ENCODE data around the gene RGL3. TPM values are rescaled to one million over a fixed set of nuclear protein-coding genes. Genes with fewer than 3 reads are reported as not detected.
"Not testable (repeated sequence)": the region's sequence is repeated elsewhere in the genome, so short reads cannot be mapped to it uniquely, and the experiment has no call there.

The RGL3 gene
- total RNA-seq, 2 experiments from 2014 or later, result not detected

DNA sequence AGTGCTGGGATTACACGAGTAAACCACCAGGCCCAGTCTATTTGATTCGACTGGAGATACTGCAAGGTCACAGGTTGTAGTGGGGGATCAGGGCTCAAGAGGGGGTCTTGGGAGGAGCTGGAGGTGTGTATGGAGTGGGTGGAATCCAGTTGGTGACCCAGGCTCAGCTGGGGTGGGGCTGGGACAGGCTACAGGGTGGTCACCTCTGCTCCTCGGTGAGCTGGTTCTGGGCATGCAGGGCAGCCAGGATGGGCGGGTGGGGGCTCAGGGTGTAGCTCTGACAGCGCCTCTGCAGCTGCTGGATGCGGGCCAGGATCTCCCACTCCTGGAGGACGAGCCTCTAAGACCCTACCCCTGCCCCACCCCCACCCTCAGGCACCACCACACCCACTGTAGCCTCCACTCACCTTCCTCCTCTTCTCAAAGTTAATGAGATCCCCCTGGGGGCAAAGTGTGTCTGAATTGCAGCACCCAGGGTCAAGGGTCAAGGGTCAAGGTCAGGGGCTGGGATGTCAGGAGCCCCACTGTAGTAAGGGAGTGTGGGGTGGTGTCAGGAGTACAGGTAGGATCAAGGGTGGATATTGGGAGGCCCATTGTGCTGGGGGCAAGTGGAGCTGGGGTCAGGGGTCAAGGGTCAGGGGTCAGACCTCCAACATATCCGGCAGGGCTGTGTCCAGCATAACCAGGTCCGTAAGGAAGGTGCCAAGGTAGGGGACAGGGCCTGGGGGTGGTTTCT lies 17.1 kb downstream of the RGL3 start:
- CTCF ChIA-PET, result interaction anchor here (0.8 kb wide), 1 partner anchor 158 kb away, joined by 3 read pairs; no protein-coding TSS in a partner anchor
- POLR2A ChIA-PET, result no interaction called here

DNA sequence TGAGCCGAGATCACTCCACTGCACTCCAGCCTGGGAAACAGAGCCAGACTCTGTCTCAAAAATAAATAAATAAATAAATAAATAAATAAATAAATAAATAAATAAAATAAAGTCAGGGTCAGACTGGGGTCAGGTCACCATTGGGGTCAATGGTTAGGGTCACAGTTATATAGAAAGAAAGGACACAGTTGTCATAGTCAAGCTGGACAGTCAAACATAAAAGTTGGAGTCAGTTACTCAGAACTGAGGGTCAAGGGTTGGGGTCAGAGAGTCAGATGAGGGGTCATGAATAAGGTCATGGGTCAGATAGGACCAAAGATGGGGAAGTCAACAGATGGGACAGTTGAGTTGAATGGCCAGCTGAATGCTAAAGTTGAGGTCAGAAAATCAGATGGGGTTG lies 18.3 kb downstream of the RGL3 start:
- CTCF ChIA-PET, result no interaction called here
- POLR2A ChIA-PET, result interaction anchor here (0.7 kb wide), 1 partner anchor 203 kb away, joined by 7 read pairs; no protein-coding TSS in a partner anchor

DNA sequence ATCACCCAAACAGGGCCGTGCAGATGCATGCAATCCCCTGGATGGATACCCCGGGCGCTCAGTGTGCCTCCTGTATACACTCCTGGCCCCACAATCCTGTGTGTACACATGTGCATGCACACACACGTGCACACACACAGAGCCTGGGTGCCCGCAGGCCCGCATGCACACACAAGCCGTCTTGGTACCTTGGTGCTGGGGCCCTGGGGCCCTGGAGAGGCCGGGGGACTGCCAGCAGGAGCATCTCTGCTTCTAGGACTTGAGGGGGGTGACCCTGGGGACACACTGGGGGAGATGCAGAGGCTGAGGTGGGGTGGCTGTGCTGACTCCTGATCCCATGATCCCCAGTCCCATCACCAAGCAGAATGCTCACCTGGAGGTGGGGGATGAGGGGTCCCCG lies 19.4 kb downstream of the RGL3 start:
- POLR2A ChIA-PET, result no interaction called here

DNA sequence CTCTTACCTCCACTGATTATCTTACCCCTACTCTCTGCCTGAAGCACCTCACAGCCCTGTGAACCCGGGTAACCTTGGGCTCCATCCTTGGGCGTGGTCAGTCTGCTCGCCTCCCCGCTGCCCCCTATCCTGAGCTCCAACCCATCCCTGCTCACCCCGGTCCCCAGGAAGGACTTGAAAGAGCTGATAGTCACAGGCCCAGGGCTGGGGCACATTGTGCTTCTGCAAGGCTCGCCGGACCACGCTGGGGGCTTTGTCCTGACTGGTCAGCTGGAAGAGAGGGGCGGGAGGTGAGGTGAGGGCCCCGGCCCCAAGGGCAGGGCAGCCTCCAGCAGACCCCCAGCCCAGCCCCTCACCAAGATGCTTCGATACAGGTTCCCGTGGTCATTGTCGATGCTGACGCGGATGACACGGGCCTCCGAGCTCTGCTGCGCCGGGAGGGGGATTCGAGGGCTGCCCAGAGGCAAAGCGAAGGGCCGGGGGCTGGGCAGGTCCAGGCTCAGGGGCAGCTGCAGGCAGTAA lies 22.0 kb downstream of the RGL3 start:
- POLR2A ChIA-PET, result no interaction called here
- CTCF ChIA-PET, result interaction anchor here (1.1 kb wide), 1 partner anchor 13 kb away, joined by 4 read pairs; the partner anchor contains the start of gene EPOR

More for the DNA sequence above, 19.4 kb downstream of the RGL3 start:
- CTCF ChIA-PET, result no interaction called here

DNA sequence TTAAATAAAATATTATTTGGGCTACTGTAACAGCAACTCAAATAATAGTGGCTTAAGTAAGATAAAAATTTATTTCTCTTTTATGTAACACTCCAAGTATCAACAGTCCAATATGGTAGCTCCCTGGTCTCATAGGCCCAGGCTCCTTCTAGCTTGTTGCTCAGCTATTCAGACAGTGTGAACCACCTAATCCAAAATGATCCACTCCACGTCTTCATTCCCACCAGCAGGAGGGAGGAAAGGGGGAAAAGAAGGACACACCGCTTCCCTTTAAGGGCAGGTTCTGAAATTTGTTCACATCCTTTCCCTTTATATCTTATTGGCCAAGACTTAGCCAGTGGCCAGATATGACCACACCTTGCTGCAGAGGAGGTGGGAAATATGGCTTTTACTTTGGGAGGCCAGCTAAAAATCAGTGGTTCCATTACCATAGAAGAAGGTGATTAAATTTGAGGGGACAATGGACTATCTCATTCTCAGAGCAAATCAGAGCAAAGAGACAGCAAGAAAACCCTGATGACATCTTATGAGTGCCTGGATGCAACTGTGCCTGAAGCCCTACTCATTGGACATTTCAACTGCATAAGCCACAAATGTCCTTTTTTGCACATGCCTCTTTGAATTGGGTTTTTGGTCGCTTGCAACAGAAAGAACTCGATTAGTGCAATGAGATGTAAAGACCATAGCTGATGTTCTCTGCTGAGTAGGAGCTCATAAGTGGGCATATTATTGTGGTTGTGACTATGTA lies 28.0 kb downstream of the RGL3 start:
- CTCF ChIA-PET, result interaction anchor here (0.6 to 1.1 kb wide), 3 partner anchors 10 to 24 kb away, joined by 3 to 6 read pairs (median 3); no protein-coding TSS in a partner anchor
- POLR2A ChIA-PET, result interaction anchor here (0.5 kb wide), 1 partner anchor 53 kb away, joined by 3 read pairs; no protein-coding TSS in a partner anchor

DNA sequence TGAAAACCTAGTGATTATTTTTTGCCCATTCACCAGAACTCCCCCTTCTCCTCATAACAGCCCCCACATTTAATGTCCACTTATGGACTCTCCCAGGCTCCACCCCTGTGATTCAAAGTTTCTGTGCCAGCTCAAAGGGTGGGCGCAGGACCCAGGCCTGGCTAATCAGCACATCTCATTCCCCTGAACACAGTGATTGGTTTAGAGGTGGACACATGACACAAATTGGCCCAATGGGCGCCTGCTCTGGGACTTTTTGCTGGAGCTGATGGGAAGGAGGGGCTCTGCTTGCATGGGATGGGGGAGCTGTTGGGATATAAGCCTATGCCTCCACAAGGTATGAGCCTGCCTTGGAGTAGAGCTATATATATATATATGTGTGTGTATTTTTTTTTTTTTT lies 28.8 kb downstream of the RGL3 start:
- ChIA-PET POLR2A (interaction anchor here (0.5 to 0.6 kb wide), 2 partner anchors 53 to 376 kb away, joined by 3 read pairs; no protein-coding TSS in a partner anchor), CTCF (interaction anchor here (1.1 kb wide), 2 partner anchors 9 to 28 kb away, joined by 3 read pairs; partner anchors contain the start of gene RGL3)

DNA sequence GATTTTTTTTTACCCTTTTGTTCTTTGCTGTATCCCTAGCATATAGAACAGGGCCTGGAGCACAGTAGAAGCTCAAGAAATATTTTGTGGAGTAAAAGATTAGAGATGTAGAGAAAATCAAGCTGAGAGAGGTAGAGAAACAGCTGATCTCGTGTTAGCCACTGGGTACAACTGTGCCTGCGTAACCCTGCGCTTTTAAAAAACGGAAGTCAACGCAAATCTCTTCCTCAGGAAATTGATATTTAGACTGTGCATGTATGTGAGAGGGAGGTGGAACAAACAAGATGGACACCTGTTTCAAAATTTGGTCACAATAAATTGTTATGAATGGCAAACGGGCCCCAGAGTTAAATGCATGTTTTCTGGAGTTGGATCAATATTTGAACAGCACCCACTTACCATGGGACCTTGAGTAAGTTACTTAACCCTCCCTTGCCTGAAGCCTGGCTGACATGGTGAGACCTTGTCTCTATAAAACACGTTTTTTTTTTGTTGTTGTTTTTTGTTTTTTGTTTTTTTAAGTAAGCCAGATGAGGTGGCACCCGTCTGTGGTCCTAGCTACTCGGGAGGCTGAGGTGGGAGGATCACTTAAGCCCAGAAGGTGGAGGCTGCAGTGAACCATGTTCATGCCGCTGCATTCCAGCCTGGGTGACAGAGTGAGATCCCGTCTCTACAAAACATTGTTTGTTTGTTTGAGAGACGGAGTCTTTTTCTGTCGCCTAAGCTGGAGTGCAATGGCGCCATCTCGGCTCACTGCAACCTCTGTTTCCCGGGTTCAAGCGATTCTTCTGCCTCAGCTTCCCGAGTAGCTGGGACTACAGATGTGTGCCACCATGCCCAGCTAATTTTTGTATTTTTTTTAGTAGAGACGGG lies 31.7 kb downstream of the RGL3 start:
- CTCF ChIA-PET, result interaction anchor here (0.5 to 1.2 kb wide), 3 partner anchors 48 to 777 kb away, joined by 3 read pairs; partner anchors contain the start of genes ODAD3 and PRKCSH
- POLR2A ChIA-PET, result interaction anchor here (0.7 kb wide), 1 partner anchor 1253 kb away, joined by 5 read pairs; no protein-coding TSS in a partner anchor

DNA sequence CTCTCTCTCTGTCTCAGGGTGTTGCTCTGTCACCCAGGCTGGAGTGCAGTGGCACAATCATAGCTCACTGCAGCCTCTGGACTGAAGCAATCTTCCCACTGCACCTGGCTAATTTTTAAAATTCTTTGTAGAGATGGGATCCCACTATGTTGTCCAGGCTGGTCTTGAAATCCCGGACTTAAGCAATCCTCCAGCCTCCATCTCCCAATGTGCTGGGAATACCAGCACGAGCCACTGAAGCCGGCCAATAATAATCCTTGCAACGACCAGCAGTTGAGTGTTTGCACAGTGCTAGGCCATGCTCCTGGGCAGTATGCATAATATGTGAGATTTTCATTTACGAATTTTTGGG lies 34.4 kb downstream of the RGL3 start:
- POLR2A ChIA-PET, result no interaction called here
- CTCF ChIA-PET, result interaction anchor here (0.7 to 3.1 kb wide), 2 partner anchors 10 to 86 kb away, joined by 4 to 11 read pairs; partner anchors contain the start of gene SWSAP1

DNA sequence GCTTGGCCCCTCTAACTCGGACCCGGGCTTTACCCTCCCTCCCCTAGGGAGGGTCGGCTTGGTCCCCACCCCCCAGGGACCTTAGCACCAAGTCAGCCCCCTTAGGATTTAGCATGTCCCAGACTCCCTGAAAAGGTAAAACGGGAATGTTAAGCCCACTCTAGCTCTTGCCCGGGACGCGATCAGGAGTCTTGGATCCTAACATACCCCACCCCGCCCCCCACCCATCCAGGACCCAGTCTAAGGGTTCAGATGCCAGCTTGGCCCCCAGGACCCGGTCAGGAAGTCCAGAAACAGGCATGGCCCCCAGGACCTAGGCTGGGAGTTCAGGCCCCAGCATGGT lies 35.4 kb downstream of the RGL3 start:
- POLR2A ChIA-PET, result interaction anchor here (0.5 to 1.1 kb wide), 2 partner anchors 9 to 125 kb away, joined by 3 to 5 read pairs; partner anchors contain the start of gene SWSAP1

DNA sequence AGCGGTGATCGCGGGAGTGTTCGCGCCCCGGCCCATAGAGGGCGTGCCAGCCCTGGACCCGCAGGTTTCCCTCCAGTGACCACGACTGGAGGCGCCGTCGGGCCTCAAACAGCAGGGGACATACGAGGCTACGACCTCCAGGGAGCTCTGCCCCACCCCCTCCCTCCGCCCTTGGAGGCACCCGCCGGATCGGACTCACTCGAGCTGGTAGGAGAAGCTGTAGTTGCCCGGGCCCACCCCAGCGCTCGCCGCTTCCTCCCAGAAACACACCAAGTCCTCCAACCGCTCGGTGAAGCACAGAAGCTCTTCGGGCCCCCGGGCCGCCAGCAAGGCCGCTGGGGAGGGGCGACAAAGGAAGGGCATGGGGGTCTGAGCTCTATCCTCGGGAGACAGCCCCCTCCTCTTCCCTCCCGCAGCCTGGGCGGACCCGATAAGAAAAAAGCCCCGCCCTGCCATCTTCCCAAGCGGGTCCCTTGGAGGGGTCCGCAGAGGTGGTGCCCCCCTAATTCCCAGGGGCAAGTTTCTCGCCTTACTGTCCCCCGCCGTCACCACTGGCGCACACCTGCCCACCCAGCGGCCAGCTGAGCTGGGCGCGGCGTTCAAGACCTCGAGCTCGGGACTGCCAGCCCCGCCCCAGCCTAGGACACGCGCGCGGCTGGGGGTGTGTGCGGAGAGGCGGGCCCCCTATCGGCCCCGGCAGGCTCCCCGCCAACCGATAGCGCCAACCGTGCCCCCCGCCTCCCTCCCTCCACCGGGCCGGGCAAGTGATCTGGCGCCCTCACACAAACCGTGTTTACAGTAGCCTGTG lies 36.0 kb downstream of the RGL3 start:
- CTCF ChIA-PET, result interaction anchor here (0.6 to 3.6 kb wide), 13 partner anchors 8 to 157 kb away, joined by 3 to 25 read pairs (median 4); partner anchors contain the start of genes ODAD3, PRKCSH, RGL3 and SWSAP1
- POLR2A ChIA-PET, result interaction anchor here (0.5 to 1.1 kb wide), 3 partner anchors 9 to 161 kb away, joined by 3 to 6 read pairs (median 5); partner anchors contain the start of gene SWSAP1

More for the DNA sequence above, 35.4 kb downstream of the RGL3 start:
- CTCF ChIA-PET, result interaction anchor here (0.8 to 3.6 kb wide), 8 partner anchors 9 to 141 kb away, joined by 3 to 25 read pairs (median 8); partner anchors contain the start of genes ODAD3, PRKCSH, RGL3 and SWSAP1

DNA sequence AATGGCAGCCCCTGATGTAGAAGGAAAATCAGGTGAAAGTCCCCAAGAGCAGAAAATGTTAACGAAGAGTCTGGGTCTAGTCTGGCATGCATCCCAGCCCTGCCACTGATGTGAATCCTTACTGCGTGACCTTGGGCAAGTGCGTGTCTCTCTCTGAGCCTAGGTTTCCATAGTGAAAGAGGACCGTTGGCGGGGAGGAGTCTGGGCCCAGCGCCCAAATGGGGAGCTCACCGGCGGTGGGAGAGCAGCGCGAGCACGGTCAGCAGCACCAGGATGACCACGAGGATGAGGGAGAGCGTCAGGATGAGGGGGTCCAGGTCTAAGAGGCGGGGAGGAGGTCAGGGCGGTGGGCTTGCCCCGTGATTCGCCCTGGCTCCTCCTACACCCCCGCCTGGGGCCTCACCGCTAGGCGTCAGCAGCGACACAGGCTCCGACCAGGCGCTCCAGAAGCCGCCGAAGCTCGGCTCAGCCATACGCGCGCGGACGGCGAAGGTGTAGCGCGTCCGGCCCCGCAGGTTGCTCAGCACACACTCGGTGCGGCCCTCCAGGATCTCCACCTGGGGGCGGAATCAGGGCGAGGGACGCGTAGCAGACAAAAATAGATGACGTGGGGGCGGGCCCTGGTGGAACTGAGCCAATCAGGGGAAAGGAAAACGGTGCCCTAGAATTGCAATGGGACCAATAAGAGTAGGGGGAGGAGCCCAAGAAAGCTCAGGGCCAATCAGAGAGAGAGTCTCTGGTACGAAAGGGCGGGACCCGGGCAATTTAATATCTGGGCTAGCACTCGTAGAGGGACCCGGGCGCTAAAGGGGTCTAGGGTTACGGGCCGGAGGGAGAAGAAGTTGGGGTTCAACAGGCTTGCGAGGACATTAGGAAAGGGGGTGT lies 38.2 kb downstream of the RGL3 start:
- ChIA-PET POLR2A (interaction anchor here (0.5 to 1.6 kb wide), 11 partner anchors 23 to 439 kb away, joined by 3 to 10 read pairs (median 4); partner anchors contain the start of genes CCDC159, ODAD3, PRKCSH and TMEM205), CTCF (interaction anchor here (0.5 to 3.6 kb wide), 20 partner anchors 10 to 182 kb away, joined by 3 to 29 read pairs (median 4); partner anchors contain the start of genes CCDC159, ODAD3, PRKCSH and RAB3D)

DNA sequence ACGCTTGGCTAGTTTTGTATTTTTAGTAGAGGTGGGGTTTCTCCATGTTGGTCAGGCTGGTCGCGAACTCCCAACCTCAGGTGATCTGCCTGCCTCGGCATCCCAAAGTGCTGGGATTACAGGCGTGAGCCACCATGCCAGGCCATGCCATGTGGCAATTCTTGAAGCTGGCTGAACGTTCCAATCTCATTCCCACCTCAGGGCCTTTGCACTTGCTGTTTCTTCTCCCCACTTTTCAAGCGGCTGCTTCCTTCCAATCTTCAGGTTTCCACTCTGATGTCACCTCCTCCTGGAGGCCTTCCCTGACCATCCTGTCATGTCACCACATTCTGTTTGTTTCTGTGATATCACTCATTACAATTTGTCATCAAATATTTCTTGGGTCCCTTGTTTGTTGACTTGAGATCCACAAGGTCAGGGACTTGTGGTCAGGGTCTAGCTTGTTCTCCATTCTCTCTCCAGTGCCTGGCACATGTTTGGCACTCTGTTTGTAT lies 39.2 kb downstream of the RGL3 start:
- CTCF ChIA-PET, result interaction anchor here (2.7 kb wide), 1 partner anchor 102 kb away, joined by 29 read pairs; no protein-coding TSS in a partner anchor
- POLR2A ChIA-PET, result interaction anchor here (1.6 kb wide), 1 partner anchor 33 kb away, joined by 7 read pairs; the partner anchor contains the start of genes CCDC159 and TMEM205

DNA sequence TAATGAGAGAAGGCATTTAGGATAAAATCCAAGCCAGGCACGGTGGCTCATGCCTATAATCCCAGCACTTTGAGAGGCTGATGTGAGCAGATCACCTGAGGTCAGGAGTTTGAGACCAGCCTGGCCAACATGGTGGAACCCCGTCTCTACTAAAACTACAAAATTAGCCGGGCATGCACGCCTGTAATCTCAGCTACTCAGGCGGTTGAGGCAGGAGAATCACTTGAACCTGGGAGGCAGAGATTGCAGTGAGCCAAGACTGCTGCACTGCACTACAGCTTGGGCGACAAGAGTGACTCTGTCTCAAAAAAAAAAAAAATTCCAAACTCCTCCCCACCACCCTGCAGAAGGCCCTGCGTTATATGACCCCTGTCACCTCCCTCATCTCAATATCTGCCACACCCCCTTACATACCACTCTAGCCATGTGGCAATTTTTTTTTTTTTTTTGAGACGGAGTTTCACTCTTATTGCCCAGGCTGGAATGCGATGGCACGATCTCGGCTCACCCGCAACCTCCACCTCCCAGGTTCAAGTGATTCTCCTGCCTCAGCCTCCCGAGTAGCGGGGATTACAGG lies 39.8 kb downstream of the RGL3 start:
- CTCF ChIA-PET, result interaction anchor here (2.7 kb wide), 1 partner anchor 103 kb away, joined by 29 read pairs; no protein-coding TSS in a partner anchor
- POLR2A ChIA-PET, result not testable (repeated sequence)

DNA sequence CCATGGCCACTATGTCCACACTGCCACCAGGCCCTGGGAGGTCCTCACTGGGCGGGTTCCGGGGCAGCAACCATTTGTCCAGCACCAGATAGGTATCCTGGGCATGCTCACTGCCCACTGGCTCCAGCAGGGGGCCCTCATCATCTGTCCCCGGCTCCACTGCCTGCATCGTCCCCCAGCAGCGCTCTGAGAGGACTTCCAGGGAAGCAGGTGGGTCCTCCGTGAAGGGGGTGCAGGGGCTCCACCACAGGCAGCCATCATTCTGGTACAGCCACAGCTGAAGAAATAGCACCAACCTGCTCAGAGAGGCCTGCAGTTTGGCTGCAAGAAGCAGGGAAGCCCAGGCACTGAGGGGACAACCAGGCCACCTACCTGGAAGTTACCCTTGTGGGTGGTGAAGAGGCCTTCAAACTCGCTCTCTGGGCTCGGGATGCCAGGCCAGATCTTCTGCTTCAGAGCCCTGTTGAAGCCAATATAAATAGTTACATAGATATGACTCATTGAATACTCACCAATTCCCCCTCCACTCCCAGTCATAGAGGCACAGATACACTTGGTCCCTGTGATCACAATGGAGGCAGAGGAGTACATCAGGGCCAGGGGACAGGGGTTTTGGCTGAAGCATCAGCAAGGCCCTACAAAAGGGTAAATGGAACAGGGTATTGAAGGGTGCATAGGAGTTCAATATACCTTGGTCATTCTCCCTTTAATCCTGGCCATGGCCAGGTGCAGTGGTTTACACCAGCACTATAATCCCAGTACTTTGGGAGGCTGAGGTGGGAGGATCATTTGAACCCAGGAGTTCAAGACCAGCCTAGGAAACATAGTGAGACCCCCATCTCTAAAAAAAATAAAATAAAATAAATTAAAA lies 40.6 kb downstream of the RGL3 start:
- POLR2A ChIA-PET, result interaction anchor here (1.1 kb wide), 1 partner anchor 43 kb away, joined by 3 read pairs; no protein-coding TSS in a partner anchor
- CTCF ChIA-PET, result interaction anchor here (0.6 kb wide), 1 partner anchor 960 kb away, joined by 3 read pairs; no protein-coding TSS in a partner anchor

DNA sequence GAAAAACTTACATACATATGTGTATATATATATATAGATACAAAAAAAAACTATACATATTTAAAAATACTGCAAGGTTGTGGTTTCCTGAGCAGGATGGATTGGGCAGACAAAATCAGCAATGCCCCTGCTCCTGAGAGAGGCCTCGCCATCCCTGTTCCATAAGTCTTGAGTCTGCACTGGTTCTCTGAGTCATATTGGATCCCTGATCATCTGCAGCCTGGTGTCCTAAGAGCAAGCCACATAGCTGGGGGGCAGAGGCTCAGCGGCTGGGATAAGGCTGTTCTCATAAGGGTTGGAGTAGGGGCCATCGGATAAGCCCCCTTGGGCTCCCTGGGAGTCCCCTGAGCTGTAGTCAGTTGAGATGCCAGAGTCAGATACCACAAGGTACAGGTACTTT lies 41.4 kb downstream of the RGL3 start:
- POLR2A ChIA-PET, result interaction anchor here (1.1 kb wide), 1 partner anchor 44 kb away, joined by 3 read pairs; no protein-coding TSS in a partner anchor
- CTCF ChIA-PET, result interaction anchor here (0.6 to 4.5 kb wide), 4 partner anchors 31 to 959 kb away, joined by 3 to 19 read pairs (median 4); partner anchors contain the start of genes CCDC159 and TMEM205
